LNCAP (cell line): Measurements from ENCODE around the gene COMT.

Source experiments
- TF ChIP-seq, protein P1 (sequence below): fragments of 450-650 bp; IDR thresholded peaks from 2 replicates; pipeline ENCODE4 v1.5.1; 2017; ENCODE audit warnings: mild to moderate bottlenecking

The COMT gene

DNA sequence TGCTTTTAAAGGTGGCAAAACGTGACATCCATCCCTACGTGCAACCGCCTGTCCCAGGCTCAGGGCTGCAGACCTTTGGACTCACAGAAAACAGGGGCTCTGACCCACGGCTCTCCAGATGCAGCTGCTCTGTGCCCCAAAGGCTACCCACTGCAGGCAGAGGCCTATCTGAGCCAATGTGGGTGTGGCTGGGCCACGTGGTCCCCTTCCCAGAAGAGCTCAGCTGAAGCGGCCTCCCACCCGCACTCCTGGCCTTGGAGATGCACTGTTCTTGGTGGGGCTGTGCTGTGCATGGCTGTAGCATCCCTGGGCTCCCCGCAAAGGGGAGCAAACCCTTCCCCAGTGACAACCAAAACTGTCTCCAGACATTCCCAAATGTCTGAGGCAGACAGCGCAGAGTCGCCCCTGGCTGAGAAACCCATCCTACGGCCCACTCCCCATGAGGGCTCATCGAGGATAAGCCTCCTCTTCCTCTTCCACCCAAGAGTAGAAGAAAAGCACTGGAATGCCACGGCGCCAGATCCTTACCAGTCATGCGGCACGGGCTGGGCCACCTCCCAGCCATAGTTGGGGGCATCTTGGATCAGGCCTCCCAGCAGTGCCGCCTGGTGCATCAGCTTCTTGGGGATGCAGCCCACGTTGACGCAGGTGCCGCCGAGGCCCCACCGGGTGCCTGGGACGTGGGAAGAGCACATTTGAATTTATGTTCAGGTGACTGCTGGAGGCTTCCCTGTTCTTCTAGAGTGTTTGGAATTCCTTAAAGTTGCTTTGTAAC lies 23.1 kb upstream of the COMT start:
- TF ChIP-seq, protein P1, sequence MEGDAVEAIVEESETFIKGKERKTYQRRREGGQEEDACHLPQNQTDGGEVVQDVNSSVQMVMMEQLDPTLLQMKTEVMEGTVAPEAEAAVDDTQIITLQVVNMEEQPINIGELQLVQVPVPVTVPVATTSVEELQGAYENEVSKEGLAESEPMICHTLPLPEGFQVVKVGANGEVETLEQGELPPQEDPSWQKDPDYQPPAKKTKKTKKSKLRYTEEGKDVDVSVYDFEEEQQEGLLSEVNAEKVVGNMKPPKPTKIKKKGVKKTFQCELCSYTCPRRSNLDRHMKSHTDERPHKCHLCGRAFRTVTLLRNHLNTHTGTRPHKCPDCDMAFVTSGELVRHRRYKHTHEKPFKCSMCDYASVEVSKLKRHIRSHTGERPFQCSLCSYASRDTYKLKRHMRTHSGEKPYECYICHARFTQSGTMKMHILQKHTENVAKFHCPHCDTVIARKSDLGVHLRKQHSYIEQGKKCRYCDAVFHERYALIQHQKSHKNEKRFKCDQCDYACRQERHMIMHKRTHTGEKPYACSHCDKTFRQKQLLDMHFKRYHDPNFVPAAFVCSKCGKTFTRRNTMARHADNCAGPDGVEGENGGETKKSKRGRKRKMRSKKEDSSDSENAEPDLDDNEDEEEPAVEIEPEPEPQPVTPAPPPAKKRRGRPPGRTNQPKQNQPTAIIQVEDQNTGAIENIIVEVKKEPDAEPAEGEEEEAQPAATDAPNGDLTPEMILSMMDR: no peak

DNA sequence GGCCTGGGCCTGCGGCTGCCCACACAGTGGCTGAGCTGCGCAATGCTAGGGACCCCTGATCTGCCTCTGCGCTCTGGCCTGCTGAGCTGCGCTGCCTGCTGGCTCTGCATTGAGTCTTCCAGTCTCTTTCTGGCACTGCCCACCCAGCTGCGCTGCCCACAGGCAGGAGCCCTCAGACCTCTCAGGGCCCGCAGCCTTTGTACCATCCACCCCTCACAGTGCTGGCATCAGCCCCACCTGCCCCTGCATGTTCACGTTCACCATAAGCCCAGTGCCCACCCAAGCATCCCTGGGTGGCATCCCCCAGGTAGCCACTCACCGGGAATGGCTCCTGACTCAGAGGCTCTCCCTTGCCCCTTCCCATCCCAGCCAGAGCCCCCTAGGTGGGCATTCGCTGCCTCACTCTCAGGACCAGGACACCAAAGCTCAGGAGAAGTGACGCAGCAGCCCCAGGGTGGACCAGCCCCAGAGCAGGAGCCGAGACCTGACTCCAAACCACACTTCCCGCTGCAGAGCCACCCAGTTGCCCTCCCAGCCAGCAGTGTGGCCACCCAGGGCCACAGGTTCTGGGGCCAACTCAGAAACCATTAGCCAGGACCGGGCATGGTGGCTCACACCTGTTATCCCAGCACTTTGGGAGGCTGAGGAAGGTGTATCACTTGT lies 21.7 kb upstream of the COMT start:
- TF ChIP-seq, protein P1: no peak

DNA sequence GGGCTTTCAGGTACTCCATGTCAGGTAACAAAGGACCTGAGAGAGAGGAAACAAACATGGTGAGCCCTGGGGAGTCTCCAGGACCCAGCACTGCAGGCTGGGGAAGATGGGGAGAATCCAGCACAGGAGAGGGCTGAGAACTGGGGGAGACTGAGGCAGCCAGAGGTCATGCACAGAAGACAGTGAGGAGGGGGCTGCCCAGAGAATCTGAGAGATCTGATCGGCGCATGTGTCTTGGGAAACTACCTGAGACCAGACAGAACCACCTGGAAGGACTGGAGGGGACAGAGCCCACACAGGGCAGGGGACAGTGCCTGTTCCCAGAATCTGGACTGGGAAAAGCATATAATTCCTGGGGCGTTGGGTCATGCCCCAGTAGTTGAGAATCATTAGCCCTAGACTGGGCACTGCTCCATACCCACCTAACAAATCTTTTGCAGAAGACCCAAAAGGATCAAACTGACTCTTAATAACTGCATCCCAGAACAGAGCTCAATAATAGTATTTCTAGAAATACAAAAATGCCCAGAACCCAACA lies 20.0 kb upstream of the COMT start:
- TF ChIP-seq, protein P1: no peak

DNA sequence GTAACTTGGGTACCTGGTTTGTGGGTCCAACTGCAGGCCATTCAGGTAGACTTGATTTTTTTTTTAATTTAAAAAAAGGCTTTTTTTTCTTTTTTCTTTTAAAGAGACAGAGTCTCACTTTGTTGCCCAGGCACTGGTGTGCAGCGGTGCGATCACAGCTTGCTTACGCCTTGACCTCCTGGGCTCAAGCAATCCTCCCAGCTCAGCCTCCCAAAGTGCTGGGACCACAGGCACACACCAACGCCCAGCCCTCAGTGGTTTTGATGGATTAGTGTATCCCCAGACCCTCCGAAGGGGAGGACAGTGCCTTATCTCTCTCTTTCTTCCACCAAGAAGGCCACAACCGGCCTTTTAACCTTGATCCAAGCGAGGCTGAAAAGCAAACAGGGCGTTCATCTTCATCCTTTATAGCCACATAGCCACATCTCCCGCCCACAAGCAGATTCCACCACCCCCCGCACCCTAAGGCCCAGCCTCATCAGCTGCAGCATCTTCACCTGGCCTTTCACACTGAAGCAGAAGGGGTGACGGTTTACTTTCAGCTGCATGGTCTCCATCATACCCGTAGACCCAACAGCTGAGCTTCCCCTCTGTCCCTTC lies 17.6 kb upstream of the COMT start:
- TF ChIP-seq, protein P1: no peak

DNA sequence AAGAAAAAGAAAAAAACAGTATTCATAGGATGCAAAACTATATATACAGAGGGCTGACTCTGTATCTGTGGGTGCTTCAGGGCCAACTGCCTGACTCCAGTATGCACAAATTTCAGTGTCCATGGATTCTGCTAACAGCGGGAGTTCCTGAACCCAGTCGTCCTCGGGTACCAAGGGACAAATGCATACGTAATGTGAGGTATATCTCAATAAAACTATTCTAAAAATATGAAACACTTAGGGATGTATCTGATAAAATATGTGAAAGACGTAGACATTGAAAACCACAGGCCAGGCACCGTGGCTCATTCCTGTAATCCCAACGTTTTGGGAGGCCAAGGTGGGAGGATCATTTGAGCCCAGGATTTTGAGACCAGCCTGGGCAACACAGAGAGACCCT lies 13.9 kb upstream of the COMT start:
- TF ChIP-seq, protein P1: no peak

DNA sequence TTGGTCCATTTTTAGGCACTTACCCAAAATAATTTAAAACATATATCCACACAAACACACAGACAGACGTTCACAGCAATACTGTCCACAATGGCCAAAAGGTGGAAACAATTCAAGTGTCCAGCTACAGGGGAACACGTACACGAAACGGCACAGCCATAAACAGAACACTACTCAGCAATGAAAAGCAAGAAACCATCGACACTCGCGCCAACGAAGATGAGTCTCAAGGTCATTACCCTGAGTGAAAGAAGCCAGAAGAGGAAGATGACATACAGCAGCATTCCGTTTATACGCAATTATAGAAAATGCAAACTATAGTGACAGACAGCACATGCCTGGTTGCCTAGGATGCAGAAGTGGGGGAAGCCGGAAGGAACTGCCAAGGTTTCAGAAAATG lies 13.4 kb upstream of the COMT start:
- TF ChIP-seq, protein P1: no peak

DNA sequence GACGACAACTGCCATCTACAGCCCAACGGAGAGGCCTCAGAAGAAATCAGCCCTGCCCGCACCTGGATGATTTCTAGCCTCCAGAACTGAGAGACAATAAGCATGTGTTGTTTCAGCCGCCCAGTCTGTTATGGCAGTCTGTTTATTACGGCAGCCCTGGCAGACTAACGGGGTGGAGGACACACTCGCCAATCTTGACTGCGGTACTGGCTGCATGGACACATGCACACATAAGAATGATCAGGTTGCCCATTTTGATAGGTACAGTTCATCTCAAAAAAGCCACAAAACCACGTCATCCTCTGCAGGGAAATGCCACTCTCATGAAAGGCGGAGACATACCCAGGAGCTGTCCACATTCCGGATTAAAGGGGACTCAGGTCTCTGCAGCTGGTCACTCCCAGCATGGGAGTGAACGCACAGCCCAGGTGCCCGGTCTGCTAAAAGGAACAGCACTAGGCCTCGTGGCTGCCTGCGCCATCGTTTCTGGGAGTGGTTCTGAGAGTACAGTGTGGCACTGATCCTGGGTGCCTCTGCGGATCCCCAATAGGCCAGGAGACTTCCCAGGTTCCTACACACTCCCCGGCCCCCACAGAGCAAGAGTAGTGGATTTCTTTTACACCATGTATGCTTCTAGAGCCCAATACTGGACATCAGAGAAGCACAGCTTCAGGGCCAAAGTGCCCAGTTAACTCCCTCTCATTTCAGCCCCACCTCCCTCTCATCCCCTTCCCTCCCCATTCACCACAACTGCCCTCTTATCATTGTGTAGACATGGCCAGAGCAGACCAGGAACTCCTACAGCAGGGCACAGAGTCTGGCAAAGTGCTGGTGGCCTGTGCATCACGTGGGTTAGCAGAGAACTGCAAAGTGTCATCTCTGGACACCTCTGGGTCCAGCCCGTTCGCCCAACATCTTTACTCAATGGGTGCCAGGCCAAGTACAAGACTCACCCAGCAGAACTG lies 11.7 kb upstream of the COMT start:
- TF ChIP-seq, protein P1: no peak
